COLO829 (cell line): ENCODE measurements around the gene THSD4.
A peak's percentile ranks its signal among the peaks of the same experiment; 100 is the strongest.

Experiments
- DNase-seq: peaks from one replicate; pipeline ENCODE4 v3.0.0; 2012; ENCODE audit warnings: low spot score

Gene THSD4

GRCh38 chr15:71114887-71115566 is at the start of gene THSD4:
Gene THSD4 (plus strand): TSS chr15:71115471.
- peak; percentile 40 for DNase-seq

- no peak for DNase-seq
These were observed 48.3 kb upstream of the THSD4 start for GRCh38 chr15:71066983-71067382.

GRCh38 chr15:71069693-71070092 is 45.6 kb upstream of the THSD4 start:
- no peak for DNase-seq

GRCh38 chr15:71071529-71071928 is 43.7 kb upstream of the THSD4 start:
- no peak for DNase-seq

- no peak for DNase-seq
These were observed 42.8 kb upstream of the THSD4 start for GRCh38 chr15:71072423-71072822.

GRCh38 chr15:71078506-71079207 is 36.6 kb upstream of the THSD4 start:
- DNase-seq: no peak

GRCh38 chr15:71079208-71080044 is 35.8 kb upstream of the THSD4 start:
- no peak for DNase-seq

- no peak for DNase-seq
These were observed 35.1 kb upstream of the THSD4 start for GRCh38 chr15:71080166-71080565.

GRCh38 chr15:71080705-71081104 is 34.6 kb upstream of the THSD4 start:
- no peak for DNase-seq

GRCh38 chr15:71082803-71083202 is 32.5 kb upstream of the THSD4 start:
- DNase-seq: no peak

- no peak for DNase-seq
These were observed 31.9 kb upstream of the THSD4 start for GRCh38 chr15:71083349-71083748.

- DNase-seq: no peak
These were observed 31.0 kb upstream of the THSD4 start for GRCh38 chr15:71084264-71084663.

- DNase-seq: no peak
These were observed 29.5 kb upstream of the THSD4 start for GRCh38 chr15:71085809-71086208.

GRCh38 chr15:71088155-71088554 is 27.1 kb upstream of the THSD4 start:
- DNase-seq: no peak

GRCh38 chr15:71088683-71089082 is 26.6 kb upstream of the THSD4 start:
- no peak for DNase-seq

- DNase-seq: no peak
These were observed 25.5 kb upstream of the THSD4 start for GRCh38 chr15:71089801-71090200.

GRCh38 chr15:71091601-71092000 is 23.7 kb upstream of the THSD4 start:
- no peak for DNase-seq

GRCh38 chr15:71092056-71092600 is 23.1 kb upstream of the THSD4 start:
- DNase-seq: no peak

GRCh38 chr15:71093054-71094024 is 21.9 kb upstream of the THSD4 start:
- DNase-seq: no peak

GRCh38 chr15:71094137-71094536 is 21.1 kb upstream of the THSD4 start:
- DNase-seq: no peak

GRCh38 chr15:71096676-71097075 is 18.6 kb upstream of the THSD4 start:
- no peak for DNase-seq
